ENCODE data around the gene ZNF750. TPM values are rescaled to one million over a fixed set of nuclear protein-coding genes. Genes with fewer than 3 reads are reported as not detected.

ZNF750 gene
- polyA plus RNA-seq (ENCODE audit: insufficient read length): 0.18 TPM

GRCh38 chr17:82839617-82840292 is at the start of gene ZNF750:
TSS of gene ZNF750 (minus strand) at chr17:82840022. CDS start at chr17:82832454, 7,568 bp downstream.
- no peak for DNase-seq (ENCODE audit: low read depth)

GRCh38 chr17:82888583-82889495 is 49.0 kb upstream of the ZNF750 start:
- DNase-seq (ENCODE audit: low read depth): no peak

- no peak for DNase-seq (ENCODE audit: low read depth)
Observed at GRCh38 chr17:82887255-82888164, 47.7 kb upstream of the ZNF750 start.

- DNase-seq (ENCODE audit: low read depth): no peak
Observed at GRCh38 chr17:82884970-82885353, 45.1 kb upstream of the ZNF750 start.

GRCh38 chr17:82884341-82884969 is 44.6 kb upstream of the ZNF750 start:
- no peak for DNase-seq (ENCODE audit: low read depth)

GRCh38 chr17:82883419-82884031 is 43.7 kb upstream of the ZNF750 start:
- no peak for DNase-seq (ENCODE audit: low read depth)

- DNase-seq (ENCODE audit: low read depth): no peak
Observed at GRCh38 chr17:82882715-82883418, 43.0 kb upstream of the ZNF750 start.

GRCh38 chr17:82881900-82882714 is 42.3 kb upstream of the ZNF750 start:
- DNase-seq (ENCODE audit: low read depth): no peak

GRCh38 chr17:82881324-82881823 is 41.6 kb upstream of the ZNF750 start:
- no peak for DNase-seq (ENCODE audit: low read depth)

GRCh38 chr17:82880620-82881323 is 41.0 kb upstream of the ZNF750 start:
- no peak for DNase-seq (ENCODE audit: low read depth)

GRCh38 chr17:82879241-82879640 is 39.4 kb upstream of the ZNF750 start:
- DNase-seq (ENCODE audit: low read depth): no peak

- no peak for DNase-seq (ENCODE audit: low read depth)
Observed at GRCh38 chr17:82878527-82878926, 38.7 kb upstream of the ZNF750 start.

- no peak for DNase-seq (ENCODE audit: low read depth)
Observed at GRCh38 chr17:82876602-82877379, 37.0 kb upstream of the ZNF750 start.

GRCh38 chr17:82876149-82876548 is 36.3 kb upstream of the ZNF750 start:
- DNase-seq (ENCODE audit: low read depth): no peak

- no peak for DNase-seq (ENCODE audit: low read depth)
Observed at GRCh38 chr17:82875407-82875856, 35.6 kb upstream of the ZNF750 start.

GRCh38 chr17:82874011-82874835 is 34.4 kb upstream of the ZNF750 start:
- no peak for DNase-seq (ENCODE audit: low read depth)

GRCh38 chr17:82873521-82873920 is 33.7 kb upstream of the ZNF750 start:
- DNase-seq (ENCODE audit: low read depth): no peak

All from forelimb muscle (tissue), 1 donor.